HG03095 (cell line): Measurements from ENCODE around the gene EED.

ENCODE experiments used
- ATAC-seq: cut with Tn5 transposase; IDR thresholded peaks from one replicate; pipeline ENCODE4 v1.9.1; 2021; ENCODE audit warnings: moderate library complexity; ENCODE audit not compliant: unreplicated experiment

The EED gene

GRCh38 chr11:86246293-86246675, 1.7 kb downstream of the EED start:
- no peak for ATAC-seq

- no peak for ATAC-seq
These were observed 3.1 kb downstream of the EED start for GRCh38 chr11:86247608-86248007.

- no peak for ATAC-seq
These were observed 4.1 kb downstream of the EED start for GRCh38 chr11:86248609-86249008.

GRCh38 chr11:86249307-86250098, 5.0 kb downstream of the EED start:
- ATAC-seq: no peak

- ATAC-seq: no peak
These were observed 6.8 kb downstream of the EED start for GRCh38 chr11:86251345-86251744.

GRCh38 chr11:86255896-86256295, 11.3 kb downstream of the EED start:
- peak; percentile 90 for ATAC-seq

GRCh38 chr11:86256608-86257007, 12.1 kb downstream of the EED start:
- no peak for ATAC-seq

GRCh38 chr11:86257446-86257845, 12.9 kb downstream of the EED start:
- ATAC-seq: no peak

- ATAC-seq: no peak
These were observed 15.2 kb downstream of the EED start for GRCh38 chr11:86259730-86260129.

GRCh38 chr11:86261328-86261727, 16.8 kb downstream of the EED start:
- ATAC-seq: no peak

GRCh38 chr11:86262387-86262786, 17.8 kb downstream of the EED start:
- no peak for ATAC-seq

GRCh38 chr11:86264649-86265048, 20.1 kb downstream of the EED start:
- ATAC-seq: no peak

- ATAC-seq: no peak
These were observed 20.6 kb downstream of the EED start for GRCh38 chr11:86265194-86265593.

GRCh38 chr11:86269645-86270044, 25.1 kb downstream of the EED start:
- ATAC-seq: no peak

GRCh38 chr11:86274503-86274902, 29.9 kb downstream of the EED start:
- no peak for ATAC-seq

- ATAC-seq: no peak
These were observed 30.4 kb downstream of the EED start for GRCh38 chr11:86274999-86275398.

GRCh38 chr11:86275493-86276370, 31.2 kb downstream of the EED start:
- no peak for ATAC-seq

GRCh38 chr11:86277741-86278140, 33.2 kb downstream of the EED start:
- ATAC-seq: no peak

GRCh38 chr11:86278226-86278625, 33.7 kb downstream of the EED start:
- no peak for ATAC-seq

GRCh38 chr11:86279747-86280146, 35.2 kb downstream of the EED start:
- ATAC-seq: no peak

- no peak for ATAC-seq
These were observed 42.9 kb downstream of the EED start for GRCh38 chr11:86287468-86287796.

- ATAC-seq: no peak
These were observed 44.4 kb downstream of the EED start for GRCh38 chr11:86288776-86289507.
